ENCODE results near the gene CAMKMT. TPM values are rescaled to one million over a fixed set of nuclear protein-coding genes. Genes with fewer than 3 reads are reported as not detected.

CAMKMT gene
- total RNA-seq, 1 experiment from 2014 or later, result 17.4 TPM

DNA sequence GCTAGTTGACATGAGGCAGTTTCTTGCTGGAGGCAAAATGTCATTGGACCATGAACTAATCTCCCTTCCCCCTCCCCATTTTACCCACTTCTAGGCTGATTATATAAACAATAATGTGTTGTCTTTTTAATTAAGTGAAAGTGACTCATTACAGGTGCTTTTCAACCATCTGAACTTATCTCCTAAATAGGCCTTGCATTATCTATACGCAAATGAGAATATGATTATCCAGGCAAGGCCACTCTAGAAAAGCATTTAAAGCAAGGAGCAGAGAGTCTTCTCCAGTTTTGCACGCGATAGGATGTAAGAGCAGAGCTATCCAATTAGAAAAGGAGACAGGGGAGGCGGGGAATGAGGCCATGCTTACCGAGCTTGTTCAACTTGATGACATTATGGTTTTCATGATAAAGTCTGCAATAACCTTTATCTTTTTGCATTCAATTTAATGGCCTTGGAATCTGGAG lies 293.7 kb downstream of the CAMKMT start:
- H4K5ac ChIP-seq (ENCODE audit: insufficient read length, low read depth, low read length), result no peak overlapping the region
- no peak overlapping the region for H3K4me2 ChIP-seq (ENCODE audit: insufficient read depth, insufficient read length, low read length)
- no peak overlapping the region for H3K14ac ChIP-seq (ENCODE audit: insufficient read depth, low read length)
- H3K9ac ChIP-seq (ENCODE audit: extremely low read depth, insufficient read length, low read length), result no peak overlapping the region
- H3K23ac ChIP-seq (ENCODE audit: insufficient read length, low read depth, low read length), result no peak overlapping the region
- no peak overlapping the region for H3K56ac ChIP-seq (ENCODE audit: insufficient read length, low read depth, low read length)
- no peaks in the 10 kb centered on the region for H3K79me1 ChIP-seq (ENCODE audit: insufficient read depth, low read depth, low read length, poor library complexity, severe bottlenecking)
- no peak for DNase-seq
- no peak overlapping the region for H2AFZ ChIP-seq (ENCODE audit: low read length)
- H3K27me3 ChIP-seq (ENCODE audit: insufficient read depth, low read length), result no peaks in the 10 kb centered on the region
- H2BK120ac ChIP-seq (ENCODE audit: low read depth, low read length, poor library complexity, severe bottlenecking), result no peak overlapping the region
- H3K4me1 ChIP-seq (ENCODE audit: insufficient read depth, low read length), result peaks cover 9% of the 10 kb centered on the region; the same call in 1 of the 2 replicates
- no peak overlapping the region for H3K4ac ChIP-seq (ENCODE audit: low read depth, low read length)
- no peak overlapping the region for H3K27ac ChIP-seq (ENCODE audit: insufficient read length, low read depth, low read length)
- no peak overlapping the region for H4K8ac ChIP-seq (replicated peaks; ENCODE audit: insufficient read length, low read depth, low read length)
- WGBS (ENCODE audit: extremely low coverage, insufficient read length, low lambda C conversion rate), result no CpG with 5 or more reads among the region's 5 CpGs
- H3K4me3 Mint-ChIP-seq, result peak overlapping the region in 1 of 2 experiments; percentile 29; a peak in 1 of 5 replicates
- H4K20me1 ChIP-seq (ENCODE audit: control insufficient read depth, insufficient read depth, insufficient read length), result no peaks in the 10 kb centered on the region
- H3T11ph ChIP-seq (ENCODE audit: low read length), result no peak overlapping the region
- peaks cover 44 to 50% of the 10 kb centered on the region in 2 experiments for H3K4me1 Mint-ChIP-seq
- no peak overlapping the region for H2BK20ac ChIP-seq (ENCODE audit: low read depth, low read length, poor library complexity, severe bottlenecking)
- no peak overlapping the region for H2BK12ac ChIP-seq (ENCODE audit: insufficient read length, low read depth, low read length)
- H4K91ac ChIP-seq (ENCODE audit: insufficient read length, low read depth, low read length), result no peak overlapping the region
- H2BK5ac ChIP-seq (ENCODE audit: insufficient read length, low read length), result no peak overlapping the region
- no peaks in the 10 kb centered on the region for H3K23me2 ChIP-seq (ENCODE audit: insufficient read length, low read depth, low read length, poor library complexity, severe bottlenecking)
- no peaks in the 10 kb centered on the region for H3K9me3 Mint-ChIP-seq
- H3K18ac ChIP-seq (ENCODE audit: insufficient read length, low read depth, low read length), result no peak overlapping the region
- H3K36me3 Mint-ChIP-seq (ENCODE audit: insufficient read depth in 1 of 3, low read depth in 3 of 3), result no peaks in the 10 kb centered on the region
- no peak for TF ChIP-seq CTCF (conservative IDR thresholded peaks at IDR 0.05)
- H3K27ac Mint-ChIP-seq, result peak overlapping the region in 1 of 3 experiments; percentile 84; a peak in 3 of 7 replicates
- H2BK15ac ChIP-seq (ENCODE audit: low read depth, low read length), result no peak overlapping the region
- no peaks in the 10 kb centered on the region for H3K27me3 Mint-ChIP-seq (ENCODE audit: low read depth)
- no peaks in the 10 kb centered on the region for H3K79me2 ChIP-seq (ENCODE audit: insufficient read depth, low read length)
- no peaks in the 10 kb centered on the region for H3K9me3 ChIP-seq (ENCODE audit: control insufficient read depth, low read depth, low read length)
- no peak overlapping the region for H2AK5ac ChIP-seq (ENCODE audit: insufficient read length, low read length)

All from H9 (cell line).